Erythroblast (primary cell): ENCODE data around the gene DLK2.

Source experiments
- GATA1 ChIP-seq: IDR thresholded peaks from 2 replicates; pipeline ENCODE4 v1.6.1; 2011; ENCODE audit warnings: low read depth, mild to moderate bottlenecking, control low read depth, low read length, moderate library complexity
- POLR2A ChIP-seq: IDR thresholded peaks from 2 replicates; pipeline ENCODE4 v1.6.1; 2011; ENCODE audit warnings: mild to moderate bottlenecking, low read length

- TF ChIP-seq POLR2A = no peak
- no peak for TF ChIP-seq GATA1
These were observed 435 bp downstream of the DLK2 start for GRCh38 chr6:43454696-43455530.
